ENCODE results near the gene SLC5A5. TPM values are rescaled to one million over a fixed set of nuclear protein-coding genes. Genes with fewer than 3 reads are reported as not detected.
A peak's percentile ranks its signal among the peaks of the same experiment; 100 is the strongest.

The SLC5A5 gene
- total and polyA plus RNA-seq, 10 of the 15 experiments (the other 5 are each of a cell fraction or from before 2014, with no cell fraction given), result 0.02 to 0.08 (median 0.05) TPM; not detected in 3

DNA sequence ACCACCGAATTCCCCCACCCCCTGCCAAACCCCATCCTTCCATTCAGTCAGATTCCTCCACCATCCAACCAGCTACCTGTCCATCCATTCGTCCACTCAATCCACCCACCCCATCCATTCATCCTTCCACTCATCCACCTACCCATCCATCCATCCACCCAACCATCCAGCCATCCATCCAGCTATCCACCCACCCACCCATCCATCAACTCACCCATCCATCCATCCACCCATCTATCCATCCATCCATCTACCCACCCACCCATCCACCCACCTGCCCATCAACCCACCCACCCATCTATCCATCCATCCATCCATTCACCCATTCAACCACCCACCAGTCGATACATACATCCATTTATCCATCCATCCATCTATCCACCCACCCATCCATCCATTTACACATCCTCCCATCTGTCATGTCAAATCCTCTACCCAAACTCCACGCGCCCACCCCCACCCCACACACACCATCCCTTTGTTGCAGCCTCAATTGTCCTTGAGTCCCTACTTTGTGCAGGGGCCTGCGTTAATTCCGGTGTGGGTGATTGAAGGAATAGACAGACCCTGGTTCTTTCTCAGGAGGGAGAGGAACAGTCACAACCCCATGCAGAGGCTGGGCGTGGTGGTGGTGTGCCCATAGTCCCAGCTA lies 5.3 kb upstream of the SLC5A5 start:
- no peak for DNase-seq (ENCODE audit: low read depth, low spot score)
- peaks cover 15 to 28% of the 10 kb centered on the region in 2 experiments for H3K36me3 ChIP-seq (ENCODE audit: control insufficient read depth in 2 of 2, insufficient read depth in 2 of 2, low read length in 1 of 2)
- ChIA-PET SMC1A (ENCODE audit: uncharacterized antibody, unreplicated experiment) (interaction anchor here (0.6 to 1.2 kb wide), 2 partner anchors 64 to 66 kb away, joined by 3 to 4 read pairs; partner anchors contain the start of gene CCDC124), RAD21 (ENCODE audit: unreplicated experiment) (interaction anchor here (1.4 kb wide), 1 partner anchor 66 kb away, joined by 3 read pairs; the partner anchor contains the start of gene CCDC124), CTCF (no interaction called here), POLR2A (interaction anchor here (1.9 kb wide), 1 partner anchor 66 kb away, joined by 6 read pairs; the partner anchor contains the start of gene CCDC124)
- H3K79me2 ChIP-seq (ENCODE audit: control insufficient read depth, insufficient read depth, low read length), result peaks cover 12% of the 10 kb centered on the region
- no peak overlapping the region for H3K9ac ChIP-seq (ENCODE audit: control insufficient read depth, insufficient read depth, low read length)
- no peak for FAIRE-seq
- intact Hi-C loops (cut with micrococcal nuclease; ENCODE audit: unreplicated experiment) (no loop called here), in situ Hi-C loops (cut with MboI) (loop anchor here (5.0 kb wide), 2 partner anchors 61 to 121 kb away; no protein-coding TSS in a partner anchor)
- ATAC-seq, result no peak
- H3K4me3 ChIP-seq, result no peak overlapping the region
- 54% methylated on average over 7 of the region's 8 CpGs for WGBS (ENCODE audit: insufficient coverage, insufficient replicate concordance, low lambda C conversion rate, missing lambda C conversion rate)
- no peak overlapping the region for H3K27ac ChIP-seq (ENCODE audit: control insufficient read depth, insufficient read depth)
- BruUV-seq (replicated peaks), result no TSS peak
- peaks cover 12% of the 10 kb centered on the region for H3K4me1 ChIP-seq (ENCODE audit: control insufficient read depth, insufficient read depth, low read length)
- H3K27me3 ChIP-seq (replicated peaks in 1 of 2; ENCODE audit: control insufficient read depth in 2 of 2, insufficient read depth in 2 of 2, low read length in 1 of 2), result no peaks in the 10 kb centered on the region
- H3K9me3 ChIP-seq (replicated peaks; ENCODE audit: control insufficient read depth, insufficient read depth, low read length), result no peaks in the 10 kb centered on the region
- TF ChIP-seq BCL3 (IDR thresholded peaks at IDR 0.05; ENCODE audit: borderline replicate concordance, insufficient read depth, low read depth, low read length, poor library complexity, severe bottlenecking) (peak; percentile 10), MYB (IDR thresholded peaks at IDR 0.05; ENCODE audit: borderline replicate concordance, low read depth, low read length) (no peak)
- no peak overlapping the region for H2AFZ ChIP-seq (ENCODE audit: control insufficient read depth, low read depth, low read length)
- no peak overlapping the region for H3K4me2 ChIP-seq (ENCODE audit: control insufficient read depth, insufficient read depth)
- peaks cover 10% of the 10 kb centered on the region for H4K20me1 ChIP-seq (ENCODE audit: control insufficient read depth, insufficient read depth)

- no TSS peak for BruUV-seq (replicated peaks)
- 41% methylated on average over 11 of the region's 11 CpGs for WGBS (ENCODE audit: insufficient coverage, insufficient replicate concordance, low lambda C conversion rate, missing lambda C conversion rate)
- no peak overlapping the region for H3K4me3 ChIP-seq
- peaks cover 7% of the 10 kb centered on the region for H3K79me2 ChIP-seq (ENCODE audit: control insufficient read depth, insufficient read depth, low read length)
- H3K9me3 ChIP-seq (replicated peaks; ENCODE audit: control insufficient read depth, insufficient read depth, low read length), result no peaks in the 10 kb centered on the region
- H3K9ac ChIP-seq (ENCODE audit: control insufficient read depth, insufficient read depth, low read length), result no peak overlapping the region
- intact Hi-C loops (cut with micrococcal nuclease; ENCODE audit: unreplicated experiment), result no loop called here
- in situ Hi-C loops (cut with MboI), result loop anchor here (5.0 kb wide), 2 partner anchors 60 to 120 kb away; no protein-coding TSS in a partner anchor
- SMC1A ChIA-PET (ENCODE audit: uncharacterized antibody, unreplicated experiment), result no interaction called here
- RAD21 ChIA-PET (ENCODE audit: unreplicated experiment), result no interaction called here
- CTCF ChIA-PET, result no interaction called here
- H2AFZ ChIP-seq (ENCODE audit: control insufficient read depth, low read depth, low read length), result no peak overlapping the region
- ATAC-seq (no peak), FAIRE-seq (no peak), DNase-seq (ENCODE audit: low read depth, low spot score) (no peak)
- H3K4me2 ChIP-seq (ENCODE audit: control insufficient read depth, insufficient read depth), result no peak overlapping the region
- no peak overlapping the region for H3K27ac ChIP-seq (ENCODE audit: control insufficient read depth, insufficient read depth)
- H3K4me1 ChIP-seq (ENCODE audit: control insufficient read depth, insufficient read depth, low read length), result peaks cover 8% of the 10 kb centered on the region
- peaks cover 10% of the 10 kb centered on the region for H4K20me1 ChIP-seq (ENCODE audit: control insufficient read depth, insufficient read depth)
- peaks cover 12 to 23% of the 10 kb centered on the region in 2 experiments for H3K36me3 ChIP-seq (ENCODE audit: control insufficient read depth in 2 of 2, insufficient read depth in 2 of 2, low read length in 1 of 2)
- no peaks in the 10 kb centered on the region; a peak in 1 of 4 replicates for H3K27me3 ChIP-seq (replicated peaks in 1 of 2; ENCODE audit: control insufficient read depth in 2 of 2, insufficient read depth in 2 of 2, low read length in 1 of 2)
- POLR2A ChIA-PET, result no interaction called here
- TF ChIP-seq BMI1 (IDR thresholded peaks at IDR 0.05; ENCODE audit: borderline replicate concordance) (no peak), BRCA1 (IDR thresholded peaks at IDR 0.05; ENCODE audit: low read depth, low read length) (no peak), SUPT20H (IDR thresholded peaks at IDR 0.05; ENCODE audit: borderline replicate concordance, control insufficient read depth, low read depth, low read length) (no peak), RCOR1 (conservative IDR thresholded peaks at IDR 0.05; ENCODE audit: low read depth, low read length) (no peak), EZH2 (IDR thresholded peaks at IDR 0.05; ENCODE audit: borderline replicate concordance, control insufficient read depth, low read depth, low read length) (no peak), YY1 (IDR thresholded peaks at IDR 0.05; ENCODE audit: low read depth, low read length) (no peak), ZNF24 (IDR thresholded peaks at IDR 0.05) (no peak), E4F1 (IDR thresholded peaks at IDR 0.05; ENCODE audit: borderline replicate concordance, partially characterized antibody) (no peak), CHD2 (IDR thresholded peaks at IDR 0.05; ENCODE audit: borderline replicate concordance, low read depth, low read length) (no peak), MYC (IDR thresholded peaks at IDR 0.05; ENCODE audit: insufficient read depth, insufficient read length, insufficient replicate concordance, low read length, severe bottlenecking) (no peak)
Observed at GRCh38 chr19:17866964-17867486, 4.7 kb upstream of the SLC5A5 start.
